A549 treated with ZK216348 at 1 μM for 4 hours (cell line): ENCODE data around the gene KIAA0319L. TPM values are rescaled to one million over a fixed set of nuclear protein-coding genes. Genes with fewer than 3 reads are reported as not detected.

Source experiments
- total RNA-seq: library from RNA; stranded (reverse); fragments of 200-300 nt; extraction: Qiagen RNA extraction; gene quantifications from 5 replicates; pipeline ENCODE4 v1.2.3, GENCODE V29; 2022; ENCODE audit warnings: low read depth

The KIAA0319L gene
- 13.7 to 16.1 TPM (median 14.8 TPM) in 5 replicates for total RNA-seq

DNA sequence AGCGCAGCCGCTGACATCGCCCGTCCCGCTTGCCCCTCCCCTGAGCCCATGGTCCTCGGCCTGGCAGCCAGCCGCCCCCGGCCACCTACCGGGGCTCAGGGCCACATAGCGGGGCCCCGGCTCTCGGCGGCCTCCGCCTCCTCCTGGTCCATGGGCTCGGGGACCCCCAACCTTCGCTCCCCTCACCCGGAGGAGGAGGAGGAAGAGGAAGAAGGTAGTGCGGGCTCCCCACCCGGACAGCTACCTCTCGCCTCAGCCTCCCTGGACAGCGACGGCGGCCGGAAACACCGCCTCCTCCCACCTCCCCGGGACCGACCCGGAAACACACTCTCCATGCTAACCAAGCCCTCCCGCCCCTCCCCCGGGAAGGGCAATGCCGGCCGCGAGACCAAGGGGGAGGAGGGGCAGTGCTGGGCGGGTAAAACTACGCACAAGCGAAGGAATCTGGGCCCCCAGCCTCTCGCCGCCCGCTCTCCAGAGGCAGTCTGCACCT lies at the start of gene KIAA0319L:
TSS of gene KIAA0319L (minus strand) at position 286 of the 493 bp plus-strand sequence. CDS start 2,912 bp downstream, outside the sequence.

DNA sequence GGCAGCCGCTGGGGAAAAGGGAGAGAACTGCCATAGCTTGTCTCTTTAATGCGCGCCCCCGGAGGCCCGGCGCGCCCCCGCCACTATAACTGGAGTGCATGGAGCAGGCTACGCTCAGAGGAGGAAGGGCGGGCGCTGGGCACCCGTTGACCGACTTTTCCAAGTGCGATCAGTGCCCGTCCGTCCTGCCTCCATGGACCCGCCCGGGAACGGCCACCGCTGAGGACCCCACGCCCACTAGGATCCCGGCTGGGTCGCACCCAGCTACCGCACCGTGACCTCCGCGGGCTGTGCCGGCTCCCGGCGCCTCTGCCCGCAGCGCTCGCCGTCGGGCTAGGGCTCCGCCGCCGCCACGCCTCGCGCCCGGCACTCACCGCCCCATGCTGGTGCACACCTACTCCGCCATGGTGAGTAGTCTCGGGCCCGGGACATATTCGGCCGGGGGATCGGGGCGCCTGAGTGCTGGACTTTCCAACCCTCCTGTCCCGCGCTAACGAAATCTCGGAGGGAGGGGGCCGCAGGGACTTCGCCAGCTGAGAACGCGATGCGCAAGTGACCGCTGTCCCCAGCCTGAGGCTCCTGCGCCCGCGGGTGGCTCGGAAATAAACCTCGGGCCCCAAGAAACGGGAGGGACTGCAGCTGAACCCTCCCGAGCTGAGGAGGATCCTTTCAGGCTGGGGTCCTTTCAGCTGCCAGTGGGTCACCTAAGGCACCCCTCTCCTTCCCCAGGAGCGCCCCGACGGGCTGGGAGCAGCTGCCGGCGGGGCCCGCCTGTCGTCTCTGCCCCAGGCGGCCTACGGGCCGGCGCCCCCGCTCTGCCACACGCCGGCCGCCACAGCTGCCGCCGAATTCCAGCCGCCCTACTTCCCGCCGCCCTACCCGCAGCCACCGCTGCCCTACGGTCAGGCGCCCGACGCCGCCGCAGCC lies 16.3 kb upstream of the KIAA0319L start, which contains the start of gene TFAP2E:
TSS of gene TFAP2E (plus strand) at position 117 of the 927 bp plus-strand sequence. CDS start at position 381, 264 bp downstream.

DNA sequence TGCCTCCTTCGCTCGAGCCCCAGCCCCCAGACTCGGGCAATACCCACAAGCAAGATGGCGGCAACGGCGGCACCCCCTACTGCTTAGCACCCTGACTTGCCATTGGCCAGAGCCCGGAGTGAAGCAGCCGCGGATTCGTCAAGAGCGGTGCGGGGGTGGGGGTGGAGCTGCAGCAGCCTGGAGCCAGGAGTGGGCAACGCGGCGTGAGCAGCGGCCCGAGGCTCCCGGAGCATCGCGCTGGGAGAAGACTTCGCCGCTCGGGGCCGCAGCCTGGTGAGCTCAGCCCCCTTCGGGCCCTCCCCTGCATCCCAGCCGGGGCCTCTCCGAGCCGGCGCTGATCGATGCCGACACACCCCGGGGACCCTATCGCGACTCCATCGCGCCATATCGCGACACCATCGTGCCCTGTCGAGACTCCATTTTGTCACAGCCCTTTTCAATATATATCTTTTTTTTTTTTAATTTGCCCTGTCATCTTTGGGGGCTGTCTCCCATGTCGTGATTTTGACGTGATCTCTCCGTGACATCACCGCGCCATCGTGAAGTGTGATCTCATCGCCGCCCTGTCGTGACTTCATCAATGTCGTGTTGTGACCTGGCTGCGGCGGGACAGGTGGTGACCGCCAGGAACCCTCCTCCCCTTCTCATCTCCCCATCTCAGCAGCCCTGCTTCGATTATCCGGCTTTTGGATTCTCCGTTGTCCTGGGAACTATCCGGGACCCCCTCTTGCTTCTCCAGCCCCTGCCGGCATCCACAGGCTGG lies 589 bp upstream of the KIAA0319L start, which contains the start of gene NCDN:
TSS of gene NCDN (plus strand) at position 189 of the 763 bp plus-strand sequence. CDS start at position 581, 392 bp downstream.

Other genes with a start within 250 kb of the KIAA0319L start
- gene NCDN, start 396 bp upstream of the KIAA0319L start, total RNA-seq = 7.9 to 18.5 TPM (median 16.1 TPM) in 5 replicates
- gene TFAP2E, start 15.9 kb upstream of the KIAA0319L start, total RNA-seq = 0.40 to 0.93 TPM (median 0.65 TPM) in 5 replicates
- 89.3 to 105 TPM (median 98.5 TPM) in 5 replicates for gene PSMB2, start 84.1 kb upstream of the KIAA0319L start, total RNA-seq
- 11.6 to 15.8 TPM (median 14.4 TPM) in 5 replicates for gene C1orf216, start 161.5 kb upstream of the KIAA0319L start, total RNA-seq
- 9.6 to 14.3 TPM (median 11.2 TPM) in 5 replicates for gene CLSPN, start 212.6 kb upstream of the KIAA0319L start, total RNA-seq